HT-29 (cell line): Measurements from ENCODE around the gene TMEM201. TPM values are rescaled to one million over a fixed set of nuclear protein-coding genes. Genes with fewer than 3 reads are reported as not detected.

Source experiments
- DNase-seq: peaks from one replicate; pipeline ENCODE4 v3.0.0-alpha.2; 2015; ENCODE audit warnings: low spot score
- total RNA-seq: library from RNA; depleted of rRNA; stranded (reverse); fragments of >200 nt; shearing (Covaris generic); gene quantifications from 2 replicates; pipeline ENCODE4 v1.2.3, GENCODE V29; 2014

The TMEM201 gene
- total RNA-seq, 1 experiment from 2014 or later: 31.7 TPM

- DNase-seq: no peak
These were observed 12.4 kb downstream of the TMEM201 start for GRCh38 chr1:9600861-9601834.

GRCh38 chr1:9601942-9602793 lies 13.5 kb downstream of the TMEM201 start:
- no peak for DNase-seq

GRCh38 chr1:9602794-9603167 lies 14.1 kb downstream of the TMEM201 start:
- DNase-seq: no peak

- DNase-seq: no peak
These were observed 14.6 kb downstream of the TMEM201 start for GRCh38 chr1:9603307-9603706.

GRCh38 chr1:9603766-9604753 lies 15.3 kb downstream of the TMEM201 start:
- no peak for DNase-seq

- no peak for DNase-seq
These were observed 16.1 kb downstream of the TMEM201 start for GRCh38 chr1:9604836-9605235.

GRCh38 chr1:9605946-9606455 lies 17.3 kb downstream of the TMEM201 start:
- DNase-seq: no peak

GRCh38 chr1:9606458-9606857 lies 17.7 kb downstream of the TMEM201 start:
- DNase-seq: no peak

- no peak for DNase-seq
These were observed 18.2 kb downstream of the TMEM201 start for GRCh38 chr1:9606948-9607347.

- no peak for DNase-seq
These were observed 18.6 kb downstream of the TMEM201 start for GRCh38 chr1:9607352-9607751.

- DNase-seq: no peak
These were observed 21.3 kb downstream of the TMEM201 start for GRCh38 chr1:9609998-9610397.

GRCh38 chr1:9610548-9610947 lies 21.8 kb downstream of the TMEM201 start:
- DNase-seq: no peak

- no peak for DNase-seq
These were observed 23.0 kb downstream of the TMEM201 start for GRCh38 chr1:9611716-9612115.

- DNase-seq: no peak
These were observed 23.6 kb downstream of the TMEM201 start for GRCh38 chr1:9612162-9612845.

GRCh38 chr1:9612871-9613624 lies 24.3 kb downstream of the TMEM201 start:
- DNase-seq: no peak

GRCh38 chr1:9613625-9614299 lies 25.1 kb downstream of the TMEM201 start:
- no peak for DNase-seq

GRCh38 chr1:9615316-9616063 lies 26.8 kb downstream of the TMEM201 start:
- peak; percentile 66 for DNase-seq
